AG10803 (cell line): ENCODE data around the gene TOPBP1.

ENCODE experiments used
- DNase-seq: peaks from one replicate; pipeline ENCODE4 v3.0.0; 2010; ENCODE audit warnings: low read depth
- H3K4me3 ChIP-seq: 2 replicates; pipeline ENCODE4 v1.5.1; 2011; ENCODE audit warnings: mild to moderate bottlenecking, low read length, control low read depth
- TF ChIP-seq, protein P1 (sequence below): conservative IDR thresholded peaks from 2 replicates; pipeline ENCODE4 v1.5.1; 2011; ENCODE audit warnings: mild to moderate bottlenecking, low read length, control low read depth, inconsistent platforms

Gene TOPBP1

DNA sequence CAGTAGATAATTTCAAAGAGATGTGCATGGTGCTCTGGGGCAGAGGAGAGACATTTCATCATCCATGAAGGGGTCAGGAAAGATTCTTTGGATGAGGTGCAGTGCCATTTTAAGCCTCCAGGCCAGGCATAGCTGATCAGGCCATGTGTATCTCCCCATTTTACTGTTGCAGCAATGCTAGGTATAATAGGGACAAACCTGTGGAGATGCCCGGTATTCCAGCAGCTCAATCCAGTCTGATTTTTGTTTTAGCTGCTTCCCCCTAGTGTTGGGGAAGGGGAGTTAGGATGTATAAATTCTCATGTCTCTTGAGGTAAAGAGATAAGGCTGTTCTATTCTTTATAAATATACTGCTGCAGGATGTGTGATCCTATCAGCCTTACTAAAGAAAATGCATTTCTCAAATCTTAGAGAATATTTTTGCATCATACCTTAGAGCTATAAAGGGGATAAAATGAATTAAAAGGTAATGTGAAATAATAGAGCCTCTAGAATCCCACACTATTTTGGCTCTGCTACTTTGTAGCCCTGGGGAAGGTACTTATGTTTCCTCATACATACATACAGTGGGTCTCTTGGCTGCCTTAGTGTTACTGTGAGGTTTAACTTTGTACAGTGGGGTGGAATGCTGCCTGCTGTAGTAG, 83.1 kb downstream of the TOPBP1 start:
- H3K4me3 ChIP-seq: no peak overlapping the region
- TF ChIP-seq, protein P1, sequence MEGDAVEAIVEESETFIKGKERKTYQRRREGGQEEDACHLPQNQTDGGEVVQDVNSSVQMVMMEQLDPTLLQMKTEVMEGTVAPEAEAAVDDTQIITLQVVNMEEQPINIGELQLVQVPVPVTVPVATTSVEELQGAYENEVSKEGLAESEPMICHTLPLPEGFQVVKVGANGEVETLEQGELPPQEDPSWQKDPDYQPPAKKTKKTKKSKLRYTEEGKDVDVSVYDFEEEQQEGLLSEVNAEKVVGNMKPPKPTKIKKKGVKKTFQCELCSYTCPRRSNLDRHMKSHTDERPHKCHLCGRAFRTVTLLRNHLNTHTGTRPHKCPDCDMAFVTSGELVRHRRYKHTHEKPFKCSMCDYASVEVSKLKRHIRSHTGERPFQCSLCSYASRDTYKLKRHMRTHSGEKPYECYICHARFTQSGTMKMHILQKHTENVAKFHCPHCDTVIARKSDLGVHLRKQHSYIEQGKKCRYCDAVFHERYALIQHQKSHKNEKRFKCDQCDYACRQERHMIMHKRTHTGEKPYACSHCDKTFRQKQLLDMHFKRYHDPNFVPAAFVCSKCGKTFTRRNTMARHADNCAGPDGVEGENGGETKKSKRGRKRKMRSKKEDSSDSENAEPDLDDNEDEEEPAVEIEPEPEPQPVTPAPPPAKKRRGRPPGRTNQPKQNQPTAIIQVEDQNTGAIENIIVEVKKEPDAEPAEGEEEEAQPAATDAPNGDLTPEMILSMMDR: peak; percentile 51
- DNase-seq: peak; percentile 40

- TF ChIP-seq, protein P1: no peak
- no peak for DNase-seq
- H3K4me3 ChIP-seq: peak overlapping the region; percentile 93
These were observed 85.6 kb downstream of the TOPBP1 start for GRCh38 chr3:133576169-133576568.

GRCh38 chr3:133575086-133575485, 86.7 kb downstream of the TOPBP1 start:
- TF ChIP-seq, protein P1: no peak
- H3K4me3 ChIP-seq: peak overlapping the region; percentile 93
- DNase-seq: no peak

DNA sequence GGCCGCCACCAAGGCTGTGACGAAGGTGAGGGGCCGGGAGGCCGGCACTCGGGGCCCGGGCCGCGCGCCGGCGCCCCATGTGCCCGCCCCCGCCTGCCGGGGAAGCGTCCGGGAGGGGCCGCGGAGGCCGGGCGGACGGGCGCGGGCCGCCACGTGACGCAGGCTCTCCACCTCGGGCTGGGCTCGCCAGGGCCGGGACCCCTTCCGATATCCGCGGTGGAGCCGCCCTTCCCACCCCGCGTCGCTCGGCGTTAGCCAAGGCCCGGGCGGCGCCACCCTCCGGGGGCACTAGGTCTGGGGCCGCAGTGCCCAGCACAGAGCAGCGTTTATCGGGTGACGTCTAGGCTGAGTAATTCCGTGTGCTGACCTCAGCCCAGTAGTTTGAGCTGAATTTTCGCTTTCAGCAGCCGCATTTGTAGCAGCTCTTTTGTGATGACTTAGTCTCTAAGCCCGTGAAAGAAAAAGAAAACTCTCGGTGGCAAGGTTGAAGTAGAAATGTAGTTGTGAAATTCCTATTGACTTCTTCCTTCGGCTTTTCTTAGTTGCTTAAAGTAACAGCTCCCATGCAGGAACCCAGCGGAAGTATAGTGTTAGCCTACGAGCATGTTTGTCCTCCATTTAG, 87.4 kb downstream of the TOPBP1 start:
- H3K4me3 ChIP-seq: peak overlapping the region; percentile 93
- TF ChIP-seq, protein P1: no peak
- DNase-seq: peak; percentile 62

- TF ChIP-seq, protein P1: no peak
- peak within 1 kb of the TSS; percentile 93 for H3K4me3 ChIP-seq
- no peak for DNase-seq
These were observed 88.0 kb downstream of the TOPBP1 start, which contains the start of gene CDV3 for GRCh38 chr3:133573629-133574194. Gene CDV3 (plus strand): TSS chr3:133573686. CDS start chr3:133574045, 359 bp downstream.

DNA sequence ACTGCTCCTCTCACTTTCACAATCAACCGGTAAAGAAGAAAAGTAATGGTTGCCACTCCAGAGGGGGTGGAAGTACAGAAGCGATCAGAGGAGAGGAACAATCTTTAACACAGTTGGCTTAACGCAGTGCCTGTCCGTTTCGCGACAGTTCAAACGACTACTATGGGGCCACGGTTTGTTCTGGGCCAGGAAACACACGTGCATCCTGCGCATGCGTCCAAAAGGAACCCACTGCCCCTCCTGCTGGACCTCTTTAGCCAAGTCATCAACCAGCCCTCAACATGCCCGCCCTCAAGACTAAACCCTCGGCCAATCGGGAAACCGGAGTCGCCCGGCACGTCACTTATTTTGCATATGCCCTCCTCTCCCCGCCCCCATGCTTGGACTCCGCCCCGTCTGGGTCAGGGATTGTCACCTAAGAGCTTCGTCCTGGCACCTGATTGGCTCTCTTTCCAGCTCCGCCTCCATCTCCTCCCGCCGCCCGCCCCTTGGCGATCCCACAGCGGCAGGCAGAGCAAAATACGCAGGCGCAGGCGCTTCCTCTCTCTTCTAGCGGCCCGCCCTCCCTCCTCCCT, 88.6 kb downstream of the TOPBP1 start:
- TF ChIP-seq, protein P1: peak; percentile 27
- peak overlapping the region; percentile 37 for H3K4me3 ChIP-seq
- DNase-seq: peak; percentile 100
